DMS79 (cell line): ENCODE results near the gene TOX4.

Experiments
- DNase-seq: peaks from one replicate; lab custom pipeline; 2025; lab: John Stamatoyannopoulos, UW

The TOX4 gene

GRCh38 chr14:21503376-21503775 lies 26.4 kb downstream of the TOX4 start:
- no peak for DNase-seq

- no peak for DNase-seq
Measured at GRCh38 chr14:21505012-21505553, 28.1 kb downstream of the TOX4 start.

- DNase-seq = no peak
Measured at GRCh38 chr14:21506557-21506956, 29.6 kb downstream of the TOX4 start.

GRCh38 chr14:21509432-21510143 lies 32.6 kb downstream of the TOX4 start:
- DNase-seq = no peak

GRCh38 chr14:21510735-21511657 lies 34.0 kb downstream of the TOX4 start, which contains the start of gene METTL3:
Gene METTL3 (minus strand): TSS chr14:21511340. CDS start chr14:21511223, 117 bp downstream.
- DNase-seq = peak; percentile 100

GRCh38 chr14:21514341-21514740 lies 37.3 kb downstream of the TOX4 start:
- DNase-seq = no peak

GRCh38 chr14:21518725-21519124 lies 41.7 kb downstream of the TOX4 start:
- no peak for DNase-seq

- DNase-seq = no peak
Measured at GRCh38 chr14:21520767-21521166, 43.8 kb downstream of the TOX4 start.

- DNase-seq = no peak
Measured at GRCh38 chr14:21521501-21521900, 44.5 kb downstream of the TOX4 start.

- no peak for DNase-seq
Measured at GRCh38 chr14:21523203-21523602, 46.2 kb downstream of the TOX4 start.

GRCh38 chr14:21524575-21525490 lies 47.8 kb downstream of the TOX4 start:
- DNase-seq = no peak

- DNase-seq = no peak
Measured at GRCh38 chr14:21525571-21525961, 48.6 kb downstream of the TOX4 start.

- DNase-seq = peak; percentile 96
Measured at GRCh38 chr14:21525962-21526671, 49.1 kb downstream of the TOX4 start, which contains the start of gene SALL2. Gene SALL2 (minus strand): TSS chr14:21526346. CDS start chr14:21526127, 219 bp downstream.

- DNase-seq = peak; percentile 69
Measured at GRCh38 chr14:21526672-21527317, 49.8 kb downstream of the TOX4 start.

- DNase-seq = no peak
Measured at GRCh38 chr14:21527318-21527679, 50.3 kb downstream of the TOX4 start.

- DNase-seq = no peak
Measured at GRCh38 chr14:21528381-21529348, 51.7 kb downstream of the TOX4 start.

- no peak for DNase-seq
Measured at GRCh38 chr14:21529515-21529914, 52.5 kb downstream of the TOX4 start.

GRCh38 chr14:21533294-21533693 lies 56.3 kb downstream of the TOX4 start:
- no peak for DNase-seq

- no peak for DNase-seq
Measured at GRCh38 chr14:21534576-21534975, 57.6 kb downstream of the TOX4 start.
